Gastroesophageal sphincter (tissue), 3 donors: ENCODE data around the gene PLA2G3.

Experiments used
- EP300 ChIP-seq: sonication (generic); formaldehyde crosslinking; IDR thresholded peaks from one replicate; pipeline ENCODE4 v1.6.1; 2017; ENCODE audit warnings: antibody characterized with exemption, mild to moderate bottlenecking
- POLR2A ChIP-seq, 2 donors: fragments of 450-650 bp; IDR thresholded peaks; one replicate each; pipeline ENCODE4 v1.6.1; 2017; ENCODE audit warnings: antibody characterized with exemption in 2 of 2, mild to moderate bottlenecking in 2 of 2, moderate library complexity in 1 of 2
- POLR2AphosphoS5 ChIP-seq: sonication (generic); formaldehyde crosslinking; IDR thresholded peaks from one replicate; pipeline ENCODE4 v1.6.1; 2017; ENCODE audit warnings: antibody characterized with exemption
- TF ChIP-seq, protein P1 (sequence below), 4 experiments: fragments of 200-600 bp in 2 of 4; fragments of 450-650 bp in 2 of 4; sonication (generic) in 1 of 4; IDR thresholded peaks; one replicate each; pipeline ENCODE4 v1.5.1; 2017 to 2019; ENCODE audit warnings: antibody characterized with exemption in 4 of 4, mild to moderate bottlenecking in 2 of 4, moderate library complexity in 2 of 4

DNA sequence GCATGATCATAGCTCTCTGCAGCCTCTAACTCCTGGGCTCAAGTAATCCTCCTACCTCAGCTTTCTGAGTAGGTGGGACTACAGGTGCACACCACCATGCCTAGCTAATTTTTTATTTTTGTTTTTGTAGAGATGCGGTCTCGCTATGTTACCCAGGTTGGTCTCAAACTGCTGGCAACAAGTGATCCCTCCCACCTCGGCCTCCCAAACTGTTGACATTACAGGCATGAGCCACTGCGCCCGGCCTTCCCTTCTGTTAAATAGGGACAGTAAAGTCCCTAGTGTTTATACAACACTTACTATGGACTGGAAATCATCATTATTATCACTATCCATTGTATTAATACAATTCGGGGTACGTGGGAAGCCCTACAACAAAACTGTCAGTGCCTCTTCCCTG is 45.6 kb downstream of the PLA2G3 start:
- TF ChIP-seq POLR2A (IDR thresholded peaks at IDR 0.05), result no peak
- TF ChIP-seq, protein P1, sequence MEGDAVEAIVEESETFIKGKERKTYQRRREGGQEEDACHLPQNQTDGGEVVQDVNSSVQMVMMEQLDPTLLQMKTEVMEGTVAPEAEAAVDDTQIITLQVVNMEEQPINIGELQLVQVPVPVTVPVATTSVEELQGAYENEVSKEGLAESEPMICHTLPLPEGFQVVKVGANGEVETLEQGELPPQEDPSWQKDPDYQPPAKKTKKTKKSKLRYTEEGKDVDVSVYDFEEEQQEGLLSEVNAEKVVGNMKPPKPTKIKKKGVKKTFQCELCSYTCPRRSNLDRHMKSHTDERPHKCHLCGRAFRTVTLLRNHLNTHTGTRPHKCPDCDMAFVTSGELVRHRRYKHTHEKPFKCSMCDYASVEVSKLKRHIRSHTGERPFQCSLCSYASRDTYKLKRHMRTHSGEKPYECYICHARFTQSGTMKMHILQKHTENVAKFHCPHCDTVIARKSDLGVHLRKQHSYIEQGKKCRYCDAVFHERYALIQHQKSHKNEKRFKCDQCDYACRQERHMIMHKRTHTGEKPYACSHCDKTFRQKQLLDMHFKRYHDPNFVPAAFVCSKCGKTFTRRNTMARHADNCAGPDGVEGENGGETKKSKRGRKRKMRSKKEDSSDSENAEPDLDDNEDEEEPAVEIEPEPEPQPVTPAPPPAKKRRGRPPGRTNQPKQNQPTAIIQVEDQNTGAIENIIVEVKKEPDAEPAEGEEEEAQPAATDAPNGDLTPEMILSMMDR (IDR thresholded peaks at IDR 0.05), result no peak
- TF ChIP-seq EP300, result no peak
- no peak for TF ChIP-seq POLR2AphosphoS5
